ENCODE data around the gene NLGN1. TPM values are rescaled to one million over a fixed set of nuclear protein-coding genes. Genes with fewer than 3 reads are reported as not detected.

NLGN1 gene
- total RNA-seq, 1 experiment from 2014 or later: 5.2 TPM

GRCh38 chr3:173780067-173780466 lies 382.5 kb downstream of the NLGN1 start:
- no peak overlapping the region for H2AK5ac ChIP-seq (ENCODE audit: insufficient read length, low read length)

More at GRCh38 chr3:173780067-173780466, 382.5 kb downstream of the NLGN1 start:
- no peak overlapping the region for H3K23ac ChIP-seq (ENCODE audit: insufficient read length, low read depth, low read length)
- DNase-seq: no peak
- WGBS (ENCODE audit: extremely low coverage, insufficient read length, low lambda C conversion rate): no CpG with 5 or more reads among the region's 3 CpGs
- H3K27me3 Mint-ChIP-seq (ENCODE audit: low read depth): no peaks in the 10 kb centered on the region
- no peak overlapping the region for H3K14ac ChIP-seq (ENCODE audit: insufficient read depth, low read length)
- H3K27ac Mint-ChIP-seq: no peak overlapping the region; a peak in 1 of 7 replicates
- no peak overlapping the region for H3T11ph ChIP-seq (ENCODE audit: low read length)
- no peak overlapping the region for H2BK5ac ChIP-seq (ENCODE audit: insufficient read length, low read length)
- no peaks in the 10 kb centered on the region for H3K79me2 ChIP-seq (ENCODE audit: insufficient read depth, low read length)
- H4K20me1 ChIP-seq (ENCODE audit: control insufficient read depth, insufficient read depth, insufficient read length): no peaks in the 10 kb centered on the region
- H3K27ac ChIP-seq (ENCODE audit: insufficient read length, low read depth, low read length): no peak overlapping the region
- H3K56ac ChIP-seq (ENCODE audit: insufficient read length, low read depth, low read length): no peak overlapping the region
- H3K9ac ChIP-seq (ENCODE audit: extremely low read depth, insufficient read length, low read length): no peak overlapping the region
- no peaks in the 10 kb centered on the region; the same call in 1 of the 2 replicates for H3K27me3 ChIP-seq (ENCODE audit: insufficient read depth, low read length)
- H3K18ac ChIP-seq (ENCODE audit: insufficient read length, low read depth, low read length): no peak overlapping the region
- H2AFZ ChIP-seq (ENCODE audit: low read length): no peak overlapping the region
- H2BK120ac ChIP-seq (ENCODE audit: low read depth, low read length, poor library complexity, severe bottlenecking): no peak overlapping the region
- H3K4me2 ChIP-seq (ENCODE audit: insufficient read depth, insufficient read length, low read length): no peak overlapping the region
- no peaks in the 10 kb centered on the region for H3K4me1 ChIP-seq (ENCODE audit: insufficient read depth, low read length)
- H3K79me1 ChIP-seq (ENCODE audit: insufficient read depth, low read depth, low read length, poor library complexity, severe bottlenecking): no peaks in the 10 kb centered on the region
- H3K4me1 Mint-ChIP-seq: peaks cover 10 to 13% of the 10 kb centered on the region in 2 experiments
- no peak overlapping the region for H2BK20ac ChIP-seq (ENCODE audit: low read depth, low read length, poor library complexity, severe bottlenecking)
- no peak overlapping the region for H4K5ac ChIP-seq (ENCODE audit: insufficient read length, low read depth, low read length)
- H4K8ac ChIP-seq (replicated peaks; ENCODE audit: insufficient read length, low read depth, low read length): no peak overlapping the region
- H4K91ac ChIP-seq (ENCODE audit: insufficient read length, low read depth, low read length): no peak overlapping the region
- H3K4ac ChIP-seq (ENCODE audit: low read depth, low read length): no peak overlapping the region
- H3K23me2 ChIP-seq (ENCODE audit: insufficient read length, low read depth, low read length, poor library complexity, severe bottlenecking): no peaks in the 10 kb centered on the region
- no peaks in the 10 kb centered on the region for H3K36me3 Mint-ChIP-seq (ENCODE audit: insufficient read depth in 1 of 3, low read depth in 3 of 3)
- no peaks in the 10 kb centered on the region for H3K9me3 Mint-ChIP-seq
- no peak overlapping the region for H2BK15ac ChIP-seq (ENCODE audit: low read depth, low read length)
- H3K4me3 Mint-ChIP-seq: no peak overlapping the region
- H3K9me3 ChIP-seq (ENCODE audit: control insufficient read depth, low read depth, low read length): no peaks in the 10 kb centered on the region
- TF ChIP-seq CTCF (conservative IDR thresholded peaks at IDR 0.05): no peak
- no peak overlapping the region for H2BK12ac ChIP-seq (ENCODE audit: insufficient read length, low read depth, low read length)

All from H9 (cell line).